ENCODE data around the gene CDR2.
"Not testable (repeated sequence)": the region's sequence is repeated elsewhere in the genome, so short reads cannot be mapped to it uniquely, and the experiment has no call there.

The CDR2 gene

GRCh38 chr16:22352723-22353122, 21.7 kb downstream of the CDR2 start:
- Mint-ChIP-seq H3K4me1 (peaks cover 44% of the 10 kb centered on the region), H3K36me3 (peaks cover 62% of the 10 kb centered on the region), H3K4me3 (no peak overlapping the region), H3K9me3 (peaks cover 2% of the 10 kb centered on the region), H3K27ac (no peak overlapping the region), H3K27me3 (no peaks in the 10 kb centered on the region)
- no peak for DNase-seq
- CTCF ChIA-PET, result interaction anchor here (0.5 kb wide), 1 partner anchor 142 kb away, joined by 3 read pairs; no protein-coding TSS in a partner anchor

GRCh38 chr16:22352140-22352539, 22.3 kb downstream of the CDR2 start:
- Mint-ChIP-seq H3K4me3 (no peak overlapping the region), H3K4me1 (peaks cover 39% of the 10 kb centered on the region), H3K9me3 (peaks cover 2% of the 10 kb centered on the region), H3K27ac (no peak overlapping the region), H3K27me3 (no peaks in the 10 kb centered on the region), H3K36me3 (peaks cover 65% of the 10 kb centered on the region)
- CTCF ChIA-PET, result interaction anchor here (0.5 kb wide), 1 partner anchor 141 kb away, joined by 3 read pairs; no protein-coding TSS in a partner anchor
- DNase-seq, result no peak

GRCh38 chr16:22351017-22351416, 23.4 kb downstream of the CDR2 start:
- peaks cover 75% of the 10 kb centered on the region for H3K36me3 Mint-ChIP-seq
- CTCF ChIA-PET, H3K4me3 Mint-ChIP-seq, H3K27ac Mint-ChIP-seq, H3K9me3 Mint-ChIP-seq, H3K27me3 Mint-ChIP-seq, DNase-seq: not testable (repeated sequence)
- H3K4me1 Mint-ChIP-seq, result peaks cover 33% of the 10 kb centered on the region

GRCh38 chr16:22348291-22348690, 26.1 kb downstream of the CDR2 start:
- CTCF ChIA-PET, result no interaction called here
- no peak overlapping the region for H3K4me3 Mint-ChIP-seq
- H3K36me3 Mint-ChIP-seq, result peaks cover 74% of the 10 kb centered on the region
- H3K4me1 Mint-ChIP-seq, result peaks cover 8% of the 10 kb centered on the region
- H3K27me3 Mint-ChIP-seq, result no peaks in the 10 kb centered on the region
- H3K9me3 Mint-ChIP-seq, result peaks cover 2% of the 10 kb centered on the region
- no peak overlapping the region for H3K27ac Mint-ChIP-seq
- DNase-seq, result no peak

- no peak for DNase-seq
- CTCF ChIA-PET, result interaction anchor here (1.6 kb wide), 1 partner anchor 26 kb away, joined by 5 read pairs; no protein-coding TSS in a partner anchor
- H3K27me3 Mint-ChIP-seq, result no peaks in the 10 kb centered on the region
- peaks cover 76% of the 10 kb centered on the region for H3K36me3 Mint-ChIP-seq
- H3K27ac Mint-ChIP-seq, result no peak overlapping the region
- no peak overlapping the region for H3K4me3 Mint-ChIP-seq
- peaks cover 2% of the 10 kb centered on the region for H3K9me3 Mint-ChIP-seq
- H3K4me1 Mint-ChIP-seq, result peaks cover 2% of the 10 kb centered on the region
These were observed 27.2 kb downstream of the CDR2 start for GRCh38 chr16:22347100-22347820.

- H3K36me3 Mint-ChIP-seq, result peaks cover 77% of the 10 kb centered on the region
- CTCF ChIA-PET, result interaction anchor here (1.6 kb wide), 1 partner anchor 25 kb away, joined by 5 read pairs; no protein-coding TSS in a partner anchor
- no peak overlapping the region for H3K4me3 Mint-ChIP-seq
- H3K9me3 Mint-ChIP-seq, result no peaks in the 10 kb centered on the region
- peaks cover 6% of the 10 kb centered on the region for H3K4me1 Mint-ChIP-seq
- H3K27ac Mint-ChIP-seq, result no peak overlapping the region
- no peak for DNase-seq
- H3K27me3 Mint-ChIP-seq, result no peaks in the 10 kb centered on the region
These were observed 27.9 kb downstream of the CDR2 start for GRCh38 chr16:22346483-22346882.

- Mint-ChIP-seq H3K36me3 (peaks cover 80% of the 10 kb centered on the region), H3K9me3 (peaks cover 27% of the 10 kb centered on the region), H3K27me3 (no peaks in the 10 kb centered on the region), H3K4me3 (no peak overlapping the region), H3K27ac (no peak overlapping the region), H3K4me1 (peaks cover 14% of the 10 kb centered on the region)
- DNase-seq, result no peak
- CTCF ChIA-PET, result no interaction called here
These were observed 32.3 kb downstream of the CDR2 start for GRCh38 chr16:22342082-22342481.

GRCh38 chr16:22340945-22341344, 33.5 kb downstream of the CDR2 start:
- H3K27me3 Mint-ChIP-seq, result no peaks in the 10 kb centered on the region
- H3K9me3 Mint-ChIP-seq, result peaks cover 39% of the 10 kb centered on the region
- no peak overlapping the region for H3K4me3 Mint-ChIP-seq
- H3K4me1 Mint-ChIP-seq, result peaks cover 18% of the 10 kb centered on the region
- DNase-seq, result no peak
- H3K36me3 Mint-ChIP-seq, result peaks cover 81% of the 10 kb centered on the region
- no peak overlapping the region for H3K27ac Mint-ChIP-seq
- CTCF ChIA-PET, result no interaction called here

- no peak overlapping the region for H3K4me3 Mint-ChIP-seq
- peak overlapping the region; percentile 9 for H3K27ac Mint-ChIP-seq
- H3K36me3 Mint-ChIP-seq, result peaks cover 90% of the 10 kb centered on the region
- DNase-seq, result no peak
- H3K9me3 Mint-ChIP-seq, result peaks cover 39% of the 10 kb centered on the region
- no peaks in the 10 kb centered on the region for H3K27me3 Mint-ChIP-seq
- peaks cover 18% of the 10 kb centered on the region for H3K4me1 Mint-ChIP-seq
- CTCF ChIA-PET, result interaction anchor here (1.2 kb wide), 2 partner anchors 19 to 1150 kb away, joined by 3 to 4 read pairs; no protein-coding TSS in a partner anchor
These were observed 36.4 kb downstream of the CDR2 start for GRCh38 chr16:22337849-22338635.

GRCh38 chr16:22337045-22337444, 37.4 kb downstream of the CDR2 start:
- DNase-seq, result no peak
- Mint-ChIP-seq H3K27ac (no peak overlapping the region), H3K4me3 (no peak overlapping the region), H3K27me3 (no peaks in the 10 kb centered on the region), H3K9me3 (peaks cover 39% of the 10 kb centered on the region), H3K4me1 (peaks cover 14% of the 10 kb centered on the region), H3K36me3 (peaks cover 86% of the 10 kb centered on the region)
- CTCF ChIA-PET, result interaction anchor here (1.2 kb wide), 1 partner anchor 1149 kb away, joined by 4 read pairs; no protein-coding TSS in a partner anchor

- peak overlapping the region; percentile 5 for H3K27ac Mint-ChIP-seq
These were observed 37.8 kb downstream of the CDR2 start for GRCh38 chr16:22336581-22336980.

GRCh38 chr16:22335668-22336246, 38.7 kb downstream of the CDR2 start:
- no peak overlapping the region for H3K4me3 Mint-ChIP-seq
- CTCF ChIA-PET, result interaction anchor here (0.7 kb wide), 1 partner anchor 20 kb away, joined by 3 read pairs; no protein-coding TSS in a partner anchor
- H3K27ac Mint-ChIP-seq, result peak overlapping the region; percentile 55
- no peaks in the 10 kb centered on the region for H3K27me3 Mint-ChIP-seq
- peaks cover 12% of the 10 kb centered on the region for H3K4me1 Mint-ChIP-seq
- peaks cover 34% of the 10 kb centered on the region for H3K9me3 Mint-ChIP-seq
- DNase-seq, result no peak
- H3K36me3 Mint-ChIP-seq, result peaks cover 83% of the 10 kb centered on the region

More at GRCh38 chr16:22336581-22336980, 37.8 kb downstream of the CDR2 start:
- Mint-ChIP-seq H3K9me3 (peaks cover 39% of the 10 kb centered on the region), H3K4me1 (peaks cover 12% of the 10 kb centered on the region), H3K27me3 (no peaks in the 10 kb centered on the region), H3K36me3 (peaks cover 86% of the 10 kb centered on the region), H3K4me3 (no peak overlapping the region)
- DNase-seq, result no peak
- CTCF ChIA-PET, result interaction anchor here (1.2 kb wide), 1 partner anchor 1148 kb away, joined by 4 read pairs; no protein-coding TSS in a partner anchor

- H3K4me3 Mint-ChIP-seq, result no peak overlapping the region
- CTCF ChIA-PET, result no interaction called here
- H3K36me3 Mint-ChIP-seq, result peaks cover 79% of the 10 kb centered on the region
- peaks cover 23% of the 10 kb centered on the region for H3K9me3 Mint-ChIP-seq
- no peak for DNase-seq
- peaks cover 16% of the 10 kb centered on the region for H3K4me1 Mint-ChIP-seq
- H3K27ac Mint-ChIP-seq, result no peak overlapping the region
- no peaks in the 10 kb centered on the region for H3K27me3 Mint-ChIP-seq
These were observed 40.9 kb downstream of the CDR2 start for GRCh38 chr16:22333457-22333994.

- Mint-ChIP-seq H3K27ac (peak overlapping the region; percentile 73), H3K4me3 (no peak overlapping the region), H3K4me1 (peaks cover 5% of the 10 kb centered on the region), H3K9me3 (no peaks in the 10 kb centered on the region), H3K36me3 (peaks cover 62% of the 10 kb centered on the region), H3K27me3 (no peaks in the 10 kb centered on the region)
- CTCF ChIA-PET, result interaction anchor here (0.9 kb wide), 1 partner anchor 9 kb away, joined by 4 read pairs; no protein-coding TSS in a partner anchor
- DNase-seq, result no peak
These were observed 44.1 kb downstream of the CDR2 start for GRCh38 chr16:22330326-22330725.
